ES-I3 (cell line): Measurements from ENCODE around the gene DHX16.
"Not testable (repeated sequence)": the region's sequence is repeated elsewhere in the genome, so short reads cannot be mapped to it uniquely, and the experiment has no call there.

Source experiments
- H3K36me3 ChIP-seq: 2 replicates; pipeline ENCODE4 v1.6.1; 2013; ENCODE audit warnings: mild to moderate bottlenecking, low read length, control low read depth, moderate library complexity; ENCODE audit not compliant: insufficient read depth
- H3K4me1 ChIP-seq: 2 replicates; pipeline ENCODE4 v1.6.1; 2013; ENCODE audit warnings: mild to moderate bottlenecking, control low read depth, low read length; ENCODE audit not compliant: insufficient read depth
- H3K9ac ChIP-seq: 2 replicates; pipeline ENCODE4 v1.6.1; 2013; ENCODE audit warnings: low read depth, mild to moderate bottlenecking, low read length, moderate library complexity
- H3K9me3 ChIP-seq: 2 replicates; pipeline ENCODE4 v1.6.1; 2013; ENCODE audit warnings: mild to moderate bottlenecking, low read length, moderate library complexity; ENCODE audit not compliant: control insufficient read depth, insufficient read depth

DHX16 gene

DNA sequence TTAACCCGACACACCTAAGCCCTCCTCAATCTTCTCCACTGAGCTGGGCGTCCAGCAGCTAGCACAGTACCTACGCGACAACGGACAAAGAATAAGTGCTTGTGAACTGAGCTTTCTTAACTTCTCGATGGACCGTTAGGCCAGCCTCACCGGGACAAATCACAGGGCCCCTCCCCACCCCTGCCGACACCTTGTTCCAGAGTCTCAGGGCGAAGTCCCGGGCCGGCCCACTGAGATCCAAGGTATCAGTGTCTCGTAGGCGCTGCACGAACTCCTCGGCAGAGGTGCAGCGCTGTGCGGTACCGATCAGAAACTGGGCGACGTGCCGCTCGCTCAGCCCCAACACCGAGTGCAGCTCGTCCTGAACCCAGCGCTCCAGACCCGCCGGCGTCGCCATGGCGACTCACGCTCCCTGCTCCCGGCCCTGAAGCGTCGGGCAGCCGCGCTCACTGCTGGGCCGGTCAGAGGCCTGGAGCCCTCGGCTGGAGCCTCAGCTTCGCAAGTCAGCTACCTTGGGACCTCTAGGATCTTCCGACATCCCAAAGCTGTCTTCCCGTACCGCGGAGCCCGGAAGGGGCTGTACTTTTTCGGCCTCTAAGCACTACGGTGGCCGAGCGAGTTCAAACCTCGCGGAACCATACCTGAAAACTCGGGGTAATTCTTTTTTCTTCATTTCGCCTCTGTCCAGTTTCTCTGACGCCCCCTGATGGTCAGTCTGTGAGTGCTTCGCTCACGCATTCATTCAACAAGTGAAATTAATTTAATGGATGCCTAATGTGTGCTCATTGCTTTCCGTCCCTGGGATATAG lies at the start of gene DHX16:
TSS of gene DHX16 (minus strand) at position 562 of the 809 bp plus-strand sequence. CDS start at position 397, 165 bp downstream.
- H3K4me1 ChIP-seq = no peaks in the 10 kb centered on the region
- H3K9me3 ChIP-seq = no peaks in the 10 kb centered on the region
- H3K36me3 ChIP-seq = peaks cover 4% of the 10 kb centered on the region; the same call in 1 of the 2 replicates
- H3K9ac ChIP-seq = peak within 1 kb of the TSS; percentile 78

GRCh38 chr6:30722025-30722279 lies 49.1 kb upstream of the DHX16 start:
- H3K4me1 ChIP-seq, H3K9me3 ChIP-seq: not testable (repeated sequence)
- Histone ChIP-seq H3K36me3 (peaks cover 21% of the 10 kb centered on the region), H3K9ac (peak overlapping the region; percentile 96)

DNA sequence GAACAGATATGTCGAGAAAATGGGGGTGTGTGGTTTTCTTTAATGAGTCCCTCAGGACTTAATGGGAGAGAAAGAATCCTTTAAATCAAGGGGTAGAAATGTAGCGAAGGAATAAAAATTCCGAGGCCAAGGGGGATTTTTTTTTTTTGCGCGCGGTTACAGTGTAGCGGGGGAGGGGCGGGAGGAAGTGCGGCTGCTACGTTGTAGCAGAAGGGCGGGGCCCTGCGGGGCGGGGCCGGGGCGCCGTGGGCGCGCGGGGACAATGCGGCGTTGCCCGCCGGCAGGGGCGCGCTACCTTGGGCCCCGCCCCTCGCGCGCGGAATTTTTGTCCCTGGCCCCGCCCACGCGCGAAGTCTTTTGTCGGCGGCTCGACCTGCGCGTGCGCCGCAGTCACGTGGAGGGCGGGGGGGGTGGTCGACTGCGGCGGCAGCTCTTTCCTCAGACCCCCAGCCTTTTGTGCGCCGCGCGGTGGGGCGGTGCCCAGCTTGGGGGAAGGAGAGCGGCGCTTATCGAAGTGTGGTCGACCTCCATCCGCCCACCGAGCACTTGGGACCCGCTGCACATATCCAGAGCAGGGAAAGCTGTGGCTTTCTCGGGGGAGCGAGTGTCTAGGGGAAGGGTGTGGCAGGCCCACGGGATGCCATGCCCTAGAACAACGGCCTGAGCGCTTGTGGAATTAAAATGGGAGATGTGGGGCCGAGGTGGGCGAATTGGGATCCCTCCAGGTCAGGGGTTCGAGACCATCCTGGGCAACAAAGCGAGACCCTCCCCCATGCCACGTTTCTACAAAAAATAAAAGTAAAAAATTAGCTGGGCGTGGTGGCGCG lies 48.6 kb upstream of the DHX16 start:
- peaks cover 21% of the 10 kb centered on the region for H3K36me3 ChIP-seq
- 0 out of 2 replicates have a peak, but pooled peaks cover 3% of the 10 kb centered on the region for H3K4me1 ChIP-seq
- H3K9me3 ChIP-seq = no peaks in the 10 kb centered on the region
- H3K9ac ChIP-seq = peak overlapping the region; percentile 99

GRCh38 chr6:30720738-30721197 lies 48.0 kb upstream of the DHX16 start:
- Histone ChIP-seq H3K36me3 (peaks cover 21% of the 10 kb centered on the region), H3K9ac (peak overlapping the region; percentile 99), H3K4me1 (0 out of 2 replicates have a peak, but pooled peaks cover 3% of the 10 kb centered on the region), H3K9me3 (no peaks in the 10 kb centered on the region)

DNA sequence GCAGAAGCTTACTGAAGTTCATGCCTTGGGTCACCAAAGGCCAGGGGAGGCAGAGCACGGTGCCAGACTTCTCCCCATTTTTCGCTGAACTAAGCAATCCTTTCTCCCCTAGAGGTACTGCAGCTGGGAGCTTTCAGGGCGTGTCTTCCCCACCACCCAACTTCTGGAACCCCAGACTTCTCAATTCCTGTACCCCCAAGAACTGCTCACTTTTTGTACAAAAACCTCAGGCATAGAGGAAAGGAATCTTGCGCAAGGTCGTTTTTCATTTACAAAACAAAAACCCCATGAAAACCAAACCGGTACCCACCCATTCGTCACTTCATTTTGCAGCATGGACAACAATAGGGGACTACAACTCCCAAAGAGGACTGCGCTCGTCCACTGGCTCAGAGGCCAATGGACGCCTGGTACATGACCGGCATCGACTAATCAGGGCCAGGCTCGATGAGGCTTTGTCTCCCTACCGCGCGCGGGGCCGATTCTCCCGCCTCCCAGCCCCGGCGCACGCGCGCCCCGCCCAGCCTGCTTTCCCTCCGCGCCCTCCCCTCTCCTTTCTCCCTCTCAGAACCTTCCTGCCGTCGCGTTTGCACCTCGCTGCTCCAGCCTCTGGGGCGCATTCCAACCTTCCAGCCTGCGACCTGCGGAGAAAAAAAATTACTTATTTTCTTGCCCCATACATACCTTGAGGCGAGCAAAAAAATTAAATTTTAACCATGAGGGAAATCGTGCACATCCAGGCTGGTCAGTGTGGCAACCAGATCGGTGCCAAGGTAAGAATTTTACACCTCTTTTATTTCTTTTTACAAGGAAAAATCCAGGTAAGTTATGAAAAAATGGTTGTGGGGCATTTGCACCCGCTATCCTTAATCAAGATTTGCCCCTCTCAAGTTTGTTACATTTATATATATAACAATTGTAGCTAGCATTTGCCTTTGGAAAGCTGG lies 47.3 kb upstream of the DHX16 start, which contains the start of gene TUBB:
TSS of gene TUBB (plus strand) at position 562 of the 947 bp plus-strand sequence. CDS start at position 717, 155 bp downstream.
- H3K36me3 ChIP-seq = peaks cover 21% of the 10 kb centered on the region
- H3K9ac ChIP-seq = peak within 1 kb of the TSS; percentile 99

GRCh38 chr6:30719356-30719755 lies 46.5 kb upstream of the DHX16 start:
- Histone ChIP-seq H3K36me3 (peaks cover 19% of the 10 kb centered on the region), H3K9ac (peak overlapping the region; percentile 99), H3K4me1 (0 out of 2 replicates have a peak, but pooled peaks cover 3% of the 10 kb centered on the region), H3K9me3 (no peaks in the 10 kb centered on the region)

More for the DNA sequence above, 47.3 kb upstream of the DHX16 start, which contains the start of gene TUBB:
- H3K9me3 ChIP-seq = no peaks in the 10 kb centered on the region
- 0 out of 2 replicates have a peak, but pooled peaks cover 3% of the 10 kb centered on the region for H3K4me1 ChIP-seq

GRCh38 chr6:30717845-30718720 lies 45.3 kb upstream of the DHX16 start:
- peaks cover 14% of the 10 kb centered on the region for H3K36me3 ChIP-seq
- H3K9me3 ChIP-seq, H3K4me1 ChIP-seq: not testable (repeated sequence)
- peak overlapping the region; percentile 89 for H3K9ac ChIP-seq

DNA sequence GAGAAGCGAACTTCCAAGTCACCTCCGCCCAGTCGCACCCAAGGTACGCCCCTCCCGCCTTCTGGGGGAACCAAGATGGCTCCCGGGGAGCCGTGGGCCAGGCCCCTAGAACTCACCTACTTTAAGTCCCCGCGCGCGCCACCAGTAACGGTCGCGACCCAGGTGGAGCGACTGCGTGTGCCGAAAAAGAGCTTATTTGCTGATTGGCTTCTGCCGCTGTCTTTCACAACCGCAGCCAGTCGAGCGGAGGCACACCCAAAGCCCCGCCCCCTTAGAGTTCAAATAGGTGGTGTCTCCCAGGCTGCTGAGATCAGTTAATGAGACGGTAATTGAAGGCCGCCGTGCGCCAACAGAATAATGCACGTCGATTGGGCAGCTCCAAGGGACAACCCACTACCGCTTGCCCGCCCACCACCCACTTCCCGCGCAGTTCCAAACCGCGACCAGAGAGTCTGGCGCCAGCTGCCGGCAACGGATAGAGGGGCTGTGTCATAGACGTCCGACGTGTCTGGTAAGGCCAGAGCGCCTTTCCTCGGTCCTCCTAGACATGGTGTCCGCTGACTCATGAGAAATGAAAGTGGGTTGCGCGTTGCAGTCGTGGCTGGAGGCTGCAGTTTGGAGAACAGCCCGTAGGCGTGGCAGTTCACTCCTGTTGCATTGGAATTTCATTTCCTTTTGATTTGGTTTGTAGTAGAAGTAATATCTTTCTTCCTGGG lies 44.5 kb upstream of the DHX16 start, which contains the start of gene MDC1:
TSS of gene MDC1 (minus strand) at position 153 of the 716 bp plus-strand sequence. CDS start 2,106 bp downstream, outside the sequence.
- peaks cover 16% of the 10 kb centered on the region for H3K36me3 ChIP-seq
- H3K9ac ChIP-seq = peak within 1 kb of the TSS; percentile 89
- H3K4me1 ChIP-seq = no peaks in the 10 kb centered on the region
- no peaks in the 10 kb centered on the region for H3K9me3 ChIP-seq

DNA sequence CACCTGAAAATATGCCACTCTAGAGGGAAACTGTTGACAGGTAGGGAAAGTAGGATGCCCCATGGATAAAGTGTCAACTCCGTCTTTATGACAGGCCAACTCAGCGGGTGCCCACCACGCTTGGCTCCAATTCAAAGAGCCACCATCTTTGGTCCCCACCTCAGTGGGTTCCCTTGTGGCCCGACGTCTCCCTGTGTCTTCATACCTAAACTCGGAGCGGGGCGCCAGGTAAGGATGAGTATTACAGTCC lies 44.0 kb upstream of the DHX16 start:
- Histone ChIP-seq H3K4me1 (no peaks in the 10 kb centered on the region), H3K9ac (peak overlapping the region; percentile 85), H3K9me3 (no peaks in the 10 kb centered on the region), H3K36me3 (peaks cover 19% of the 10 kb centered on the region)

- peaks cover 29% of the 10 kb centered on the region for H3K36me3 ChIP-seq
- no peaks in the 10 kb centered on the region for H3K4me1 ChIP-seq
- H3K9ac ChIP-seq = no peak overlapping the region
- no peaks in the 10 kb centered on the region for H3K9me3 ChIP-seq
Measured at GRCh38 chr6:30714263-30714662, 41.5 kb upstream of the DHX16 start.

- Histone ChIP-seq H3K4me1 (no peaks in the 10 kb centered on the region), H3K36me3 (peaks cover 35% of the 10 kb centered on the region), H3K9me3 (no peaks in the 10 kb centered on the region), H3K9ac (no peak overlapping the region)
Measured at GRCh38 chr6:30712441-30712945, 39.7 kb upstream of the DHX16 start.

GRCh38 chr6:30711758-30712380 lies 39.1 kb upstream of the DHX16 start:
- H3K4me1 ChIP-seq = no peaks in the 10 kb centered on the region
- peaks cover 37% of the 10 kb centered on the region for H3K36me3 ChIP-seq
- no peaks in the 10 kb centered on the region for H3K9me3 ChIP-seq
- H3K9ac ChIP-seq = no peak overlapping the region
